Measurements from ENCODE around the gene ZNF175.

ZNF175 gene

DNA sequence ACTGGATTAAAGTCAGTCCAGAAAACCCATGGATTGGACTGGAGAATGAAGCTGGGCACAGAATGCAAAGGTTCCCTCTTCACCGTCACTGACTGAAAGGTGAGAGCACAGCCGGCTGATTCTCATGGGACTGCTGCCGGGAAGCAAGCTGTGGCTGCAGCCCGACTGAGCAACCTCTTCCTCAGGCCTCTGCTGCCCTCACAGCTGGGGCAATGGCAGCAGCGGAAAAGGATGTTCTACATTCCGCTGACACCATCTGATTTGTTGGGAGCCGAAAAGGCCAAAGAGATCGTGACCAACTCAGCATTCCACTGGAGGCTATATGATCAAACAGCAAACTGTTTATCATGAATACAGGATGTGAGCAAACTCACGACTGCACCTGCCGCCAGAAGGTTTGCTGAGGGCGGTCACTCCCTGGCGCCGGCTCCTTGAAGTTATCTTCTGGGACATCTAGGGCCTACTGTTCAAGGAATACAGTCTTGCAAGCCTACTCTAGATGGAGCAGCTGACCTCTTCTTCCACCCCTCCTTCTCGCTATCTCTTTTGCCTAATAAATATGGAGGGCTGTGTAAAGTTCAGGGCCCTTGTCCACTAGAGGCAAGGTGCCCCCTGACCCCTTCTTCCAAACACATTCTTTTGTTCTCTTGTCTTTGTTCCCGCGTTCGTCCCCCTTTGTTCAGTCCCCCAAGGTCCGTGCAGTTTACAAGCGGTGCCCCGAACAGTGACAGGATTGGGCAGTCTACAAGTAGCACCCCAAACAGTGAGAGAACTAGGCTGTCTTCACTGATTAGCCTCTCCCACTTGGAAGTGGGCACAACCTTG, 20.0 kb upstream of the ZNF175 start:
- no peak for DNase-seq (ENCODE audit: low read depth)

DNA sequence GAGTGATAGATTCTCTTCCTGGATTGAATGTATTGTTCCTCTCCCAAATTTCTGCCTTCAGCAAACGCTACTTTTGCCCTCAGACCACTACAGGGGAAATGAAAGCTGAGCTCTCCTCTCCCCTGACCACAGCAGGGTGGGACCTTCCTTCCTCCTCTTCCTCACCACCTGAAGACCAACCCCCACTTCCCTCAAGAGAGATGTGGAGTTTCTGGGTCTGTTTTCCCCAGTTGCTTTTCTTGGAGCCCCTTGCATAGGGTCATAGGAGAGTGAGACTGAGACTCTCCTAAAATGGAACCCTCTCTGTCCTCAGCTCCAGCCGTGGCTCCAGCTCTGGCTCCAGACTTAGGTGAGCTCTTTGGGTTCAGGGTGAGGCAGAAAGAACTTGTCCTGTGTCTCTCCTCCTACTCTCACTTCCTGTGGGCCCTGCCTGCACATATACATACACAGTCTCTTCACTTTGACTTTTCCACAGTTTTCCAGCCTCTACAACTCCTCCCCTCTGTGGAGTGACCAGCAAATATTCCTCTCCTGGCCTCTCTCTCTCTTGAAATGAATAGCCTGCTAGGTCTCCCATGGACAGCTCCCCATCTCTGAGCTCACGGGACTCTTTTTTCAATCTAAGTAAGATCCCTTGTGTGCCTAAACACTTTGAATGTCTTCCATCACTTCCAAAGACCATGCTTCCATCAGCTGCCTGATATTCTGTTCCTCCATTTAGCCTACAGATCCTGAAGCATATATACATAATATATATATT, 19.2 kb upstream of the ZNF175 start:
- no peak for DNase-seq (ENCODE audit: low read depth)

DNA sequence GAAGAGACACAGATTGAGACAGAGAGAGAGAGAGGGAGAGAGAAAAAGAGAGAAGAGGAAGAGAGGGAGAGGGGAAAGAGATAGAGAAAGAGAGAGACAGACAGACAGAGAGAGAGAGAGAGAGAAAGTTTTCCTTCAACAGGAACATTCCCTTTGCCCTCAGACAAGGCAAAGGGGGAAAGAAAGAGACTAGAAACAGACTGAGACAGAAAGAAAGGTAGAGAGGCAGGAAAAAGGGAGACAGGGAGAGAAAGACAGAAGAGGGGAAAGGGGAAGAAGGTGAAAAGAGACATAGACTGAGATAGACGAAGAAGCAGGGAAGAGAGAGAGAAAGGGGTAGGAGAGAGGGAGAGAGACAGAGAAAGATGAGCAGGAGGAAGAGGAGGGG, 18.5 kb upstream of the ZNF175 start:
- no peak for DNase-seq (ENCODE audit: low read depth)

DNA sequence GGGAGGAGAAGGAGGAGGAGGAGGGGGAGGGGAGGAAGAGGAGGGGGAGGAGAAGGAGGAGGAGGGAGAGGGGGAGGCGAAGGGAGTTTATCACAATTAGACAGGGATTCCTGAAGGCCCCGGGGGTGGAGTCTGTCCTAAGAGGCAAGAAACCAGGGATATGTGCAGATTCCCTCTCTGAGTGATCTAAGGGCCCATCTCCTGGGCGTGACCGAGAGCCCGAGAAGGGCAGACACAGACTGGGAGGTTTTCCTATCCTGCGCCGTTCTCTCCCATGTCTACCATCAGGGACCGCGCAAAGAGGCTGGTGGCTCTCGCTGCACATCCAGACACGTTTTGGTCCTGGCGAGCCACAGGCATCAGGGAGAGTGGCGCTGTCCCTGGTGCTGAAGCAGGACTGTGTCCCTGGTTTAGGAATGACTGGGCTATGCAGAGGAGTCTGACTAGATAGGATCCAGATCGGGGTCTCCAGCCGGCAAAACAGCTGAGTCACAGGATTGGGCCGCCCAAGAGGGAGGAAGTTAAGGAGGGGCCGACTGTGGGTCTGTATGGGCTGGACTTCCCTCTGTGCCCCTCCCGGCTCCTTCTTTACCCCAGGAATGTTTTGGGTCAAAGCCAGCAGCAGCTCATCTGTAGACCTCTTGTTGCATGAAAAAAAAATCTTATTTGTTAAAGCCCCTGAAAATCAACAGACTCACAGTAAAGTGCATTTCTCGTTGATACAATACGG, 17.9 kb upstream of the ZNF175 start:
- DNase-seq (ENCODE audit: low read depth), result peak; percentile 21

DNA sequence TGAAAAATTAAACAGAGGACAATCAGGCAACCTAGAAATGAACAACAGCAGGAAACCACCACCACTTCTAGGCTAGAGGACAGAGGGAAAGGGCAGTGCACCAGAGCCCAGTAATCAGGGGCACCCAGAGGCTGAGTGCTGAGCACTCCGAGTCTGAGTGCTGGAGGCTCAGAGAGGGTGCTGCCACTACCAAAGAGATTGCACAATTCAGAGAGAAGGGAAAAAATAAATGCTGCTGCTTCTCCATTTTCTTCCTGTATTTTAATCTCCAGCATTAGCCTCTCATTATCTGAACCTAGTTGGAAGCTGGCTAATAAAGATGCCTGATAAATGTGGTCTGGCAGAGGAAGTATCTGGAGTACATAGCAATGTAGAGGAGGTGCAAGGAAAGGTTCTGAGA, 11.8 kb upstream of the ZNF175 start:
- DNase-seq (ENCODE audit: low read depth), result no peak

DNA sequence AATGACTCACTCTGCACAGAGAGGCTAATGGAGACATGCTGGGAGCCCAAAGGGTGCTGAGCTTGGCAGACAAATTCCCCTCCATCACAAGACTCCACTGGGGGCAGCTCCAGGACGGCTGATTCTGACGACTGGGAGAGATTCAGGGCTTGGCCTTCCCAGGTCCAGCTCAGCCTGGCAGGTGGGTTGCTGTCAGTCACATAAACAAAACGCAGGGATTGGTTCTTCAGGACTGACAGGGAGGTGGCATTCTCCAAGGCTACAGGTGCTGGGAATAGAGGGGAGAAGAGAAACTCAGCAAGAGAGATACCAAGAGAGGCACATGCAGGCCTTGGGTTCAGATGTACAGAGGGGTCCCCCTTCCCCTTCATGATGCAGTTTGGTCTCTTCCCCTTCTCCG, 10.7 kb upstream of the ZNF175 start:
- DNase-seq (ENCODE audit: low read depth), result no peak

DNA sequence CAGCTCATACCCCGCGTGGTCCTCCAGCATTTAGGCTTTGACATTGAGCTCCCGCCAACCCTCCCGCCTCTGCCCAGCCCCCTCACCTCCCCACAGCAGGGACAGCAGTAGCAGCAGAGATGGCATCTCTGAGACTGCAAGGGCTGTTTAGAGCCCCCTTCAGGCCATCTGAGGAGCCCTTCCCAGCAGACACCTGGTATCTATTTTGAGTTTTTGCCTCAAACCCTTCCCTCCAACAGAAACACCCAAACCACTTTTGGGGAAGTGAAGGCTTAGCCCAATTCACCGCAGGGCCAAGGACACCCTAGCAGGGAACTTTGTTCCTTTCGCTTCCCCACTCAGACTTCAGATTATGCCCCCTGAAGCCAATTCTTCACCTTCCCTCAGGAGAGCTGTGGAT, 6.3 kb upstream of the ZNF175 start:
- DNase-seq (ENCODE audit: low read depth), result no peak

DNA sequence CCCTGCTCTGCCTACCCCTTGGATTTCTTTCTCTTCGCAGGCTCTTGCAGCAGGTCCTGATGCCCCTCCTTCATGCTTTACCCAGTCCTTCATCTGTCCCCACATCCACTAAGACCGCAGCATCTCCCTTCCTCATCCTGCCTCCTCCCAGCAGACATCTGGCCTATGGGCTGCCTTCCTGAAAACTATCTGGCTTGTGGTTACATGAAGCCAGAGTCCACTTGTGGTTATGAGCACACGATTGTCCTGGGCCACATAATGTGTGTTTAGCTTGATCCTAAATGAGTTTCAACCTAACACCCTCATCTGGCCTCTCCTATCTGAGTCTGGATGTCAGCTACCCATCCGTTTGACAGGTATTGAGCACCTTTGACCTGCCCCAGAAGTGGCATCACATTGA, 5.5 kb upstream of the ZNF175 start:
- DNase-seq (ENCODE audit: low read depth), result no peak

DNA sequence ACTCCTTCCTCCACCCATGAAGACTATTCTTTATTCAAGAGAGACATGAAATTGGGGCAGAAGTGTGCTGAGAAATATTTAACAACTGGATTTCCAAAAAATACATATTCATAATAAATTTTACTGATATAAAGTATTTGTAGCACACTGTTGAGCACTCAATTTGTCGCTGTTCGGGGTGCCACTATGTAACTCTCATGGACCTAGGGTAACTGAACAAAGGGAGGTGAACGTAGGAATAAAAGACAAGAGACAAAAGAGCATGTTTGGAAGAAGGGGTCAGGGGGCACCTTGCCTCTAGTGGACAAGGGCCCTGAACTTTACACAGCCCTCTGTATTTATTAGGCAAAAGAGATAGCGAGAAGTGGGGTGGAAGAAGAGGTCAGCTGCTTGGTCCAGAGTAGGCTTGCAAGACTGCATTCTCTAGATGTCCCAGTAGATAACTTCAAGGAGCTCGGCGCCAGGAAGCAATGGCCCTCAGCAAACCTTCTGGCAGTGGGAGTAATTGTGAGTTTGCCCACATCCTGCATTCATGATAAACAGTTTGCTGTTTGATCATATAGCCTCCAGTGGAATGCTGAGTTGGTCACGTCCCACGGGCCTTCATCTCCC, 4.5 kb upstream of the ZNF175 start:
- DNase-seq (ENCODE audit: low read depth), result no peak

DNA sequence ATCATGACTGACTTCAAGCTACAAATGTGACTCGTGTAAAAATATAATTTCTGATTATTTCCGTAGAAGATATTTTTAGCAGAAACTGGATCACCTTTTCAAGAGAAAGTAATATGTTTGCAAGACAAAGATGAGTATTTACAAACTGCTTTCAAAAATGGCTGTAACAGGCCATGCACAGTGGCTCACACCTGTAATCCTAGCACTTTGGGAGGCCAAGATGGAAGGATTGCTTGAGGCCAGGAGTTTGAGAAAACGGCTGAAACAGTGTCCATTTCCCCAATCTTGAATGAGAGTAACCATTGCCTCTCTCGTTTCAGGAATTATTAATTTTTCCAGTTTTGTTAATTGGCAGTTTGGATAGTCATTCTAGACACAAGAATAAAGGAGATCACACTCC, 3.5 kb upstream of the ZNF175 start:
- DNase-seq (ENCODE audit: low read depth), result no peak

DNA sequence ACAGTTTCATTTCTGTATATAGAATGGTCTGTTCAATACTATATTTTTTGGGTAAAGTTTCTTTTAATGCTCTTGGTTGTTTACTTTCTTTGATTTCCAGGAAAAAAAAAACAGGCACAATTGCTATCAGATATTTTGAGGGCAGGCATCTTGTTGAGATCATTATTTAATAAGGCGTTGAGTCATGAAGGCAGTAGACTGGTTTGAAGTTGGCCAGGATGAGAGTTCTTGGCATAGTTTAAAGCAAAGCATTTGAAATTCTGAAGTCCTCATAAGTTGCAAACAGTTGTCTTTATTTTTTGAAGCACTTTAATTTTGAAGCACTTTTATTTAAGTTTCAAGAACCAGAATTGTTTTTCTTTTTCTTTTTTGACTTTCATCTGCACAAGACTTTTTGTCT, 2.6 kb upstream of the ZNF175 start:
- DNase-seq (ENCODE audit: low read depth), result no peak

DNA sequence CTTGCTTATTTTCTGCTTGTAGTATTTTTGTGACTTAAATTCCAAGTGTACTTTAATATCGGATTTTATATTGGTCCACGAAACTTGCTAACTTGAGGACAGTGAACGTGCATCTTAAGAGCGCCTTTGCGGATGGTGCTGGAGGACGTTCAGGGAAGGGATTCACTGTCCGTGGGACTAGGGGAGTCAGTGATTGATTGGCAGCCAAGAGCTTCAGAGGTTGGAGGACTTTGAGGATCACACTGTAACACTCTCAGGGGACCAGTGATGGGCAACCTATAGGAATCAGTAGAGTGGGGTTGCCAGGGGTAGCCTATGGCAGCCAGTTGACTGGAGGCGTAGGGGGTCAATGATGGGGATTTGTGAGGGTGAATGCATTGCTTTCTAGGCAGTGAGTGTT, 516 bp downstream of the ZNF175 start:
- DNase-seq (ENCODE audit: low read depth), result no peak

DNA sequence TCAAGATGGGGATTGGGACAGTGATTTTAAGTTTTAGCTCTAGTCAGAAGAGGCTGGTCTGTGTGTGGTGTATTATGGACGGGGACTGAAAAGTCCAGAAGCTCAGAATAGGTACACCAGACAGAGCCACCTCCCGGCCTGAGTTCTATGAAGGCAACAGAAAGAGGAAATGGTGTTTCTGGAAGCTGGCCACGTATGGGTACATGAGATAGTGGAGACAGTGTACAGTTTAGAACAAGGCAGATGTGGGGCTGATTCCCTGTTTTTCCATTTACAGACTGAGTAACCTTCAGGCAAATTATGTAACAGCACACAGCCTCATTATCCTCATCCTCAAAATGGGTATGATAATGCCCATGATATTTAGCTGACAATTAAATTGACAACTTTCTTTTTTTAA, 1.3 kb downstream of the ZNF175 start:
- no peak for DNase-seq (ENCODE audit: low read depth)

DNA sequence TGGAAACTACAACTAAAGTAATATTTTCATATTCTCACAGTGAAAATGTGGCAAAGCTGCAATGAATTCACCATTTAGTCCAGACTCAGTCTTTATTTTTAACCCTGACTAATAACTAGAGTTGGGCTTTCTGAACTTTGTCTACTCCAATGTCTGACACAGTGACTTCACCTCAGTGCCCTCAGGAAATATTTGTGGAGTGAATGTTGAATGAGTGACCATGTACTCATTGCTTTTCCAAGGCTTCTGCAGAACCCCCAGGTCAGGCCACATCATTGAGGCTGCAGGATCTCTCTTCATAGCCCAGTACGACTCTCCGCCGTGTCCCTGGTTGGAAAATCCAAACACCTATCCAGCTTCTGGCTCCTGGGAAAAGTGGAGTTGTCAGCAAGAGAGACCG, 1.8 kb downstream of the ZNF175 start:
- no peak for DNase-seq (ENCODE audit: low read depth)

DNA sequence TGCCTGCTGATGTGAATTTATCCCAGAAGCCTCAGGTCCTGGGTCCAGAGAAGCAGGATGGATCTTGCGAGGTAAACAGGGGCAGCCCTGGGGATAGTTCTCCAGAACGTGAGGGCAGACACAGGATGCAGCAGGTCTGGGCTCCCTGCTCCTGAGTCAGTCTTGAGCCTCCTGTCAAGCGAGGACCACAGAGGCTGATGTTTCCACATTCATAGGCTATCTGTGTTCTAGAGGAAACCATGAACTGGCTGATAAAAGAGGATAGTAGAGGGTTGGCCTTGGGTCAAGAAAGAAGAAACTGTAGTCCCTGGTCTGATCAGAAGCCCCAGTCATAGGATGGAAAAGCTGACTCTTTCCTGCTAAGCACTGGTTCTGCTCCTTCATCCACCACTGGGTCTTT, 2.2 kb downstream of the ZNF175 start:
- DNase-seq (ENCODE audit: low read depth), result no peak

DNA sequence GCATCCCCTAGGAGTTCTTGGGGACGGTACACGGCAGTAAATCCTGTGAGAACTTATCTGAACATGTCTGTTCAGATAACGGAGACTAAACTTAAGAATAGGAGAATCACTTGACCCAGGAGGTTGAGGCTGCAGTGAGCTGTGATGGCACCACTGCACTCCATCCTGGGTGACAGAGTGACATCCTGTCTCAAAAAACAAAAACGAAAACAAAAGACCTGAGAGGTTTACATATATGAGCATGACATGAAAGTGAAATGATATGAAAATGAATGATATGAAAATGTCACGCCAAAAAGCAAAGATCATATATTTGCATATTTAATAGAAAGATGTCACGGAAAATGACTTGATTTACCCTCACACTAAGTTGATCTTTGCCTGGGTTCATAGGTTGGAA, 5.8 kb downstream of the ZNF175 start:
- no peak for DNase-seq (ENCODE audit: low read depth)

DNA sequence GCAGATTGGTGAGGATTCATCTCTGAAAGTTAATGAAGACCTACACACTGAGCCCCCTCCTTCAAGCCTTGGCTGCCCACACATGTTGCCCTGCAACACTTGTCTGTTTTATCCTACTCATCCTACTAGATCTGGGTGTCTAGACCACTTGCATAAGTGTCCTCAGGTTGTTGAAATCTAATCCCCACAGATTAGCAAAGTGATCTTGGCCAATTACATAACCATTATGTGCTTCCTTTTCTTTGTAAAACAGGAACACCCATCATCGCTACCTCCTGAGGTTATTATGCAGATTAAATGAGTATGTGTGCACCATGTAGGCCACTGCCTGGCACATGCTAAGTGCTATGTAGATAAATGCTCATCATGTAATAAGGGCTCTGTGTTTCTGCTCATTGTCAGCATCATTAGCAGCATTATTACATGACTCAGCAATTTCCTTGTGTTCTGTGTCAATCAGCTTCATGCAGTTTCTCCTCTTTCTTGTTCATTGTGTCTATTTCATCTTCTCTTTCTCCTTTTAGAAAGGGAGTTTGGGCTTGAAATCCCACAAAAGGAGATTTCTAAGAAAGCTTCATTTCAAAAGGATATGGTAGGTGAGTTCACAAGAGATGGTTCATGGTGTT, 15.1 kb downstream of the ZNF175 start:
- DNase-seq (ENCODE audit: low read depth), result no peak

DNA sequence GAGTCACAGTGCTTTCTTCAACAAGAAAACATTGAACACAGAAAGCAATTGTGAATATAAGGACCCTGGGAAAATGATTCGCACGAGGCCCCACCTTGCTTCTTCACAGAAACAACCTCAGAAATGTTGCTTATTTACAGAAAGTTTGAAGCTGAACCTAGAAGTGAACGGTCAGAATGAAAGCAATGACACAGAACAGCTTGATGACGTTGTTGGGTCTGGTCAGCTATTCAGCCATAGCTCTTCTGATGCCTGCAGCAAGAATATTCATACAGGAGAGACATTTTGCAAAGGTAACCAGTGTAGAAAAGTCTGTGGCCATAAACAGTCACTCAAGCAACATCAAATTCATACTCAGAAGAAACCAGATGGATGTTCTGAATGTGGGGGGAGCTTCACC, 15.7 kb downstream of the ZNF175 start:
- no peak for DNase-seq (ENCODE audit: low read depth)

DNA sequence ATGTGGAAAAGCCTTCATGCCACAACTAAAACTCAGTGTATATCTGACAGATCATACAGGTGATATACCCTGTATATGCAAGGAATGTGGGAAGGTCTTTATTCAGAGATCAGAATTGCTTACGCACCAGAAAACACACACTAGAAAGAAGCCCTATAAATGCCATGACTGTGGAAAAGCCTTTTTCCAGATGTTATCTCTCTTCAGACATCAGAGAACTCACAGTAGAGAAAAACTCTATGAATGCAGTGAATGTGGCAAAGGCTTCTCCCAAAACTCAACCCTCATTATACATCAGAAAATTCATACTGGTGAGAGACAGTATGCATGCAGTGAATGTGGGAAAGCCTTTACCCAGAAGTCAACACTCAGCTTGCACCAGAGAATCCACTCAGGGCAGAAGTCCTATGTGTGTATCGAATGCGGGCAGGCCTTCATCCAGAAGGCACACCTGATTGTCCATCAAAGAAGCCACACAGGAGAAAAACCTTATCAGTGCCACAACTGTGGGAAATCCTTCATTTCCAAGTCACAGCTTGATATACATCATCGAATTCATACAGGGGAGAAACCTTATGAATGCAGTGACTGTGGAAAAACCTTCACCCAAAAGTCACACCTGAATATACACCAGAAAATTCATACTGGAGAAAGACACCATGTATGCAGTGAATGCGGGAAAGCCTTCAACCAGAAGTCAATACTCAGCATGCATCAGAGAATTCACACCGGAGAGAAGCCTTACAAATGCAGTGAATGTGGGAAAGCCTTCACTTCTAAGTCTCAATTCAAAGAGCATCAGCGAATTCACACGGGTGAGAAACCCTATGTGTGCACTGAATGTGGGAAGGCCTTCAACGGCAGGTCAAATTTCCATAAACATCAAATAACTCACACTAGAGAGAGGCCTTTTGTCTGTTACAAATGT, 16.4 kb downstream of the ZNF175 start:
- DNase-seq (ENCODE audit: low read depth), result no peak

DNA sequence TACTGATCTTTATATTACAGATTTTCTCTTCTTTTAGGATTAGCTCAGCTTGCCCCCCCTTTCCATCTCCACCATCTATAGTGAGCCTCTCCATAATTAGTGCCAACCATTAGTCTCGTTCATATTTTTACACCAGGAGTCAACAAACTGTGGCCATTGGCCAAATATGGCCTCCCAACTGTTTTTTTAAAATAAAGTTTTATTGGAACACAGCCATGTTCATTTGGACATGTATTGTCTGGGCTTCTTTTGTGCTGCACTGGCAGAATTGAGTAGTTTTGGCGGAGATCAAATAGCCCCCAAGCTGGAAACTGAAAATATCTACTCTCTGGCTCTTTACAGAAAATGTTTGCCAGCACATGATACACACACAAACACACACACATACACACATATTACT, 18.4 kb downstream of the ZNF175 start:
- DNase-seq (ENCODE audit: low read depth), result no peak

DNA sequence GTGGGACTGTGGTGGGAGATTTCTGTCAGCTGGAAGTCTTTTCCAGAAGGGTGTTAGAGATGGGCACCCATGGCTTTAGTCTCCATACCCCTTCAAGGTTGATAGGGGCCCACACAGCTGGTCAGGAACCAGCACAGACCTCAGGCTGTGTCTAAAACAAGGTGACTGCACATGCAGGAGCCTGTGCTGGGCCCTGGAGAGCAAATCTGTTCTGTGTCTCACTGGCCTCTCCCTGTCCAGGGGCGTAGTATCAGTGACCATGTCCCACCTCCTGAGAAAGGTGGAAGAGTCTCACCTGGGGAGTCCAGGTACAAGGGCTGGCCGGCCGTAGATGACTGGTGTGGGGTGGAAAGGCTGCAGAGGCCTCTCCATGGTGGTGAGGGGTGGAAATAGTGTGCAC, 19.4 kb downstream of the ZNF175 start:
- no peak for DNase-seq (ENCODE audit: low read depth)

Data from fibroblast of gingiva (primary cell).